OCI-LY3 (cell line): ENCODE data around the gene RUNX3.

Experiments used
- EZH2phosphoT487 ChIP-seq: fragments of 200-600 bp; shearing (Covaris generic); IDR thresholded peaks from 2 replicates; pipeline ENCODE4 v1.6.1; 2018; ENCODE audit warnings: antibody characterized with exemption, mixed run types, low read depth
- TF ChIP-seq, protein P1 (sequence below): fragments of 200-600, 300-600 bp; sonication (generic); IDR thresholded peaks from 2 replicates; pipeline ENCODE4 v1.5.1; 2014; ENCODE audit warnings: antibody characterized with exemption, low read length, low read depth

DNA sequence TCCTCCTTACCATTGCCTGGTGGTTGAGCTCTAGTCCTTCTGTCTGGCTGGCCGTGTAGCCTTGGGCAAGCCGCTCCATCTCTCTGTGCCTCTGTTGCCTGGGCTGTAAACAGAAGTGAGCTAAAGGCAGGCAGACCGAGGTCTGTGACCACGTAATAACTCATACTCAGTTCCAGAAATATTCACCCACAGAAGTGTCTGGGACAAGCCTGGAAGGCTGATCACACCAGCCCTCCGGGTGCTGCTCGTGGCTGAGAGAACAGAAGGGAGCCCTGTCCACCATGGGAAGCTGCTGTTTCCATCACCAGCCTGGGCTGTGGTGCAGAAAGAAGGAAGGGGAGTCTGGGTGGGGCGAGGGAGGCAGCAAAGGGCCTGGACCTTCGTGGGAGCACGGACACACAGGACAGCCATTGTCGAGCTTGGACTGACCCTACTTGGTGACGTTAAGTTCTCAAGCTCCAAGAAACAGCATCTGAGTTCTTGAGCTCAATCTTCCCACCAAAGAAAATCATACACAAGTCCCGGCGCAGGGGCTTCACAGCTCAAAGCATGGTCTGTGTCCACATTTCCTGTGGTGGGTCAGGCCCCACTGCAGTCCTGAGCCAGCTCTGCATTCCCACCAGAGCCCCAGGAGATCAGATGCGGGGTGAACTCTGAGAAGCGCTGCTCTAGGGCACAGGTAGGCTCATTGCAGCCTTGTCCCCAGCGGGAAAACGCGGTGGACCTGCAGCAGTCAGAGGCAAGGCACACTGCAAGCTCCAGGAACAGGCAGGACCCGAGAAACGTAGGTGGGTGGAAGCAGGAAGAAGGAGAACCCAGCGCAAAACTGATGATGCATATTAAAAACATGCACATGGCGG, 61.8 kb downstream of the RUNX3 start:
- TF ChIP-seq, protein P1, sequence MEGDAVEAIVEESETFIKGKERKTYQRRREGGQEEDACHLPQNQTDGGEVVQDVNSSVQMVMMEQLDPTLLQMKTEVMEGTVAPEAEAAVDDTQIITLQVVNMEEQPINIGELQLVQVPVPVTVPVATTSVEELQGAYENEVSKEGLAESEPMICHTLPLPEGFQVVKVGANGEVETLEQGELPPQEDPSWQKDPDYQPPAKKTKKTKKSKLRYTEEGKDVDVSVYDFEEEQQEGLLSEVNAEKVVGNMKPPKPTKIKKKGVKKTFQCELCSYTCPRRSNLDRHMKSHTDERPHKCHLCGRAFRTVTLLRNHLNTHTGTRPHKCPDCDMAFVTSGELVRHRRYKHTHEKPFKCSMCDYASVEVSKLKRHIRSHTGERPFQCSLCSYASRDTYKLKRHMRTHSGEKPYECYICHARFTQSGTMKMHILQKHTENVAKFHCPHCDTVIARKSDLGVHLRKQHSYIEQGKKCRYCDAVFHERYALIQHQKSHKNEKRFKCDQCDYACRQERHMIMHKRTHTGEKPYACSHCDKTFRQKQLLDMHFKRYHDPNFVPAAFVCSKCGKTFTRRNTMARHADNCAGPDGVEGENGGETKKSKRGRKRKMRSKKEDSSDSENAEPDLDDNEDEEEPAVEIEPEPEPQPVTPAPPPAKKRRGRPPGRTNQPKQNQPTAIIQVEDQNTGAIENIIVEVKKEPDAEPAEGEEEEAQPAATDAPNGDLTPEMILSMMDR, result no peak
- no peak for TF ChIP-seq EZH2phosphoT487
